Ascending aorta (tissue), 2 donors: ENCODE data around the gene AKR1B1. TPM values are rescaled to one million over a fixed set of nuclear protein-coding genes. Genes with fewer than 3 reads are reported as not detected.

ENCODE experiments used
- DNase-seq, 2 donors: peaks; one replicate each; pipeline ENCODE4 v3.0.0-alpha.2; 2019; ENCODE audit warnings: low spot score in 2 of 2
- H3K27ac ChIP-seq, 2 donors: fragments of 200-600 bp; sonication (generic); one replicate each; pipeline ENCODE4 v1.5.1; 2016 to 2017; ENCODE audit warnings: mild to moderate bottlenecking in 1 of 2
- H3K27me3 ChIP-seq: fragments of 200-600 bp; sonication (generic); one replicate; pipeline ENCODE4 v1.5.1; 2017
- H3K36me3 ChIP-seq, 2 donors: fragments of 200-600 bp; sonication (generic); one replicate each; pipeline ENCODE4 v1.5.1; 2016
- H3K4me1 ChIP-seq, 2 donors: fragments of 200-600 bp; sonication (generic); one replicate each; pipeline ENCODE4 v1.5.1; 2016 to 2017; ENCODE audit warnings: mild to moderate bottlenecking in 1 of 2
- H3K4me3 ChIP-seq, 2 donors: fragments of 200-600 bp; sonication (generic); one replicate each; pipeline ENCODE4 v1.5.1; 2016 to 2017; ENCODE audit warnings: mild to moderate bottlenecking in 1 of 2
- H3K9me3 ChIP-seq, 2 donors: fragments of 200-600 bp; sonication (generic); one replicate each; pipeline ENCODE4 v1.5.1; 2016
- intact Hi-C: fragments of 100-400 bp; cut with DNase I; formaldehyde crosslinking; loops from one replicate; pipeline ENCODE4 v1.15.1; 2023
- total RNA-seq: library from RNA; depleted of rRNA; stranded (reverse); fragments of >200 nt; gene quantifications from one replicate; pipeline ENCODE4 v1.1.0, GENCODE V29; 2016
- TF ChIP-seq, protein P1 (sequence below), 3 experiments: fragments of 200-600 bp in 2 of 3; fragments of 450-650 bp in 1 of 3; sonication (generic) in 2 of 3; IDR thresholded peaks; one replicate each; pipeline ENCODE4 v1.5.1; 2016 to 2019; ENCODE audit warnings: antibody characterized with exemption in 3 of 3, mild to moderate bottlenecking in 1 of 3, moderate library complexity in 1 of 3

AKR1B1 gene
- total RNA-seq, 1 donor from 2014 or later, result 78.7 TPM

GRCh38 chr7:134433430-134433829, 25.5 kb downstream of the AKR1B1 start:
- intact Hi-C loops, result loop anchor here (5.0 kb wide), 2 partner anchors 116 to 779 kb away; partner anchors contain the start of genes SLC35B4 and WDR91
- TF ChIP-seq, protein P1, sequence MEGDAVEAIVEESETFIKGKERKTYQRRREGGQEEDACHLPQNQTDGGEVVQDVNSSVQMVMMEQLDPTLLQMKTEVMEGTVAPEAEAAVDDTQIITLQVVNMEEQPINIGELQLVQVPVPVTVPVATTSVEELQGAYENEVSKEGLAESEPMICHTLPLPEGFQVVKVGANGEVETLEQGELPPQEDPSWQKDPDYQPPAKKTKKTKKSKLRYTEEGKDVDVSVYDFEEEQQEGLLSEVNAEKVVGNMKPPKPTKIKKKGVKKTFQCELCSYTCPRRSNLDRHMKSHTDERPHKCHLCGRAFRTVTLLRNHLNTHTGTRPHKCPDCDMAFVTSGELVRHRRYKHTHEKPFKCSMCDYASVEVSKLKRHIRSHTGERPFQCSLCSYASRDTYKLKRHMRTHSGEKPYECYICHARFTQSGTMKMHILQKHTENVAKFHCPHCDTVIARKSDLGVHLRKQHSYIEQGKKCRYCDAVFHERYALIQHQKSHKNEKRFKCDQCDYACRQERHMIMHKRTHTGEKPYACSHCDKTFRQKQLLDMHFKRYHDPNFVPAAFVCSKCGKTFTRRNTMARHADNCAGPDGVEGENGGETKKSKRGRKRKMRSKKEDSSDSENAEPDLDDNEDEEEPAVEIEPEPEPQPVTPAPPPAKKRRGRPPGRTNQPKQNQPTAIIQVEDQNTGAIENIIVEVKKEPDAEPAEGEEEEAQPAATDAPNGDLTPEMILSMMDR (IDR thresholded peaks at IDR 0.05), result no peak
- DNase-seq, result peak in 1 of 2 donors; percentile 31
- Histone ChIP-seq H3K27me3 (no peaks in the 10 kb centered on the region), H3K27ac (peak overlapping the region; percentile 63 to 81), H3K36me3 (no peaks in the 10 kb centered on the region), H3K4me1 (no peaks in the 10 kb centered on the region), H3K9me3 (no peaks in the 10 kb centered on the region), H3K4me3 (no peak overlapping the region)

GRCh38 chr7:134432296-134433152, 26.4 kb downstream of the AKR1B1 start:
- intact Hi-C loops, result loop anchor here (1.0 to 5.0 kb wide), 6 partner anchors 81 to 780 kb away; partner anchors contain the start of genes SLC35B4 and WDR91
- TF ChIP-seq, protein P1 (IDR thresholded peaks at IDR 0.05), result peak; percentile 56 to 89 (median 71)

DNA sequence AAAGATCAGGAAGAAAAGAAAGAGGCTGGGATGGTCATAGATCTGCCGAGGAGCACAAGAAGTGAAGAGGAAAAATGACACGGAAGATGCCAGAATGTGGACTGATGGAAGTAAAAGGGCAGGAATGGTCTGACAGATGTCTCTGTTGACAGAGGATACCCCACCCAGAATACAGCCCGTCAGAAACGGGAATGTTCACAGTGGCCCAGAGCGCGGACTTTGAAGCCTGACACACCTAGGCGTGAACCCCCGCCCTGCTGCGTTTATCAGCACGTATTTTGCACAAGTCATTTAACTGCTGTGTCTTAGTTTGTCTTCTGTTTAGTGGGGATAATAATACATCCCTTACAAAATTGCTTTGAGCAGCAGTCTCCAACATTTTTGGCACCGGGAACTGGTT, 27.1 kb downstream of the AKR1B1 start:
- Histone ChIP-seq H3K36me3 (no peaks in the 10 kb centered on the region), H3K27me3 (no peaks in the 10 kb centered on the region), H3K27ac (peak overlapping the region; percentile 63 to 81), H3K4me3 (peak overlapping the region; percentile 32 to 61), H3K9me3 (no peaks in the 10 kb centered on the region), H3K4me1 (no peaks in the 10 kb centered on the region)
- intact Hi-C loops, result loop anchor here (1.0 to 5.0 kb wide), 6 partner anchors 81 to 780 kb away; partner anchors contain the start of genes SLC35B4 and WDR91
- TF ChIP-seq, protein P1 (IDR thresholded peaks at IDR 0.05), result no peak
- DNase-seq, result no peak

More at GRCh38 chr7:134432296-134433152, 26.4 kb downstream of the AKR1B1 start:
- Histone ChIP-seq H3K9me3 (no peaks in the 10 kb centered on the region), H3K27ac (peak overlapping the region; percentile 63 to 81), H3K4me1 (no peaks in the 10 kb centered on the region), H3K4me3 (peak overlapping the region; percentile 32 to 61), H3K27me3 (no peaks in the 10 kb centered on the region), H3K36me3 (no peaks in the 10 kb centered on the region)
- DNase-seq, result peak; percentile 65 to 93

- Histone ChIP-seq H3K27ac (no peak overlapping the region), H3K27me3 (no peaks in the 10 kb centered on the region), H3K36me3 (no peaks in the 10 kb centered on the region), H3K9me3 (no peaks in the 10 kb centered on the region), H3K4me1 (no peaks in the 10 kb centered on the region), H3K4me3 (no peak overlapping the region)
- DNase-seq, result peak in 1 of 2 donors; percentile 35
- TF ChIP-seq, protein P1 (IDR thresholded peaks at IDR 0.05), result no peak
- intact Hi-C loops, result no loop called here
Measured at GRCh38 chr7:134429481-134429880, 29.4 kb downstream of the AKR1B1 start.

DNA sequence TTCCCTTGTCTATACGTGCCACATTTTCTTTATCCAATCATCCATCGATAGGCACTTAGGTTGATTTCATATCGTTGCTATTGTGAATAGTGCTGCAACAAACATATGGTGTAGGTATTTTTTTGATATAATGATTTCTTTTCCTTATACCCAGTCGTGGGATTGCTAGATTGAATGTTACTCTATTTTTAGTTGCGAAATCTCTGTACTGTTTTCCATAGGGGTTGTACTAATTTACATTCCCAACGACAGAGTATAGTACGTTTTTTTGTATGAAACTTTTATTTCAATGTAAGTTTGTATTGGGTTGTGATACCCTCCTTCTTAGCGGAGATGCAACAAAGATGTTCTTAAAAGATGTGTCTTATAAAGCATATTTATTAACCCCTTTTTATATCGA, 30.0 kb downstream of the AKR1B1 start:
- Histone ChIP-seq H3K4me1 (no peaks in the 10 kb centered on the region), H3K27ac (no peak overlapping the region), H3K36me3 (no peaks in the 10 kb centered on the region), H3K4me3 (no peak overlapping the region), H3K27me3 (no peaks in the 10 kb centered on the region), H3K9me3 (no peaks in the 10 kb centered on the region)
- intact Hi-C loops, result no loop called here
- DNase-seq, result no peak
- TF ChIP-seq, protein P1 (IDR thresholded peaks at IDR 0.05), result no peak
